M059J (cell line): Measurements from ENCODE around the gene TPK1. TPM values are rescaled to one million over a fixed set of nuclear protein-coding genes. Genes with fewer than 3 reads are reported as not detected.

ENCODE experiments used
- DNase-seq: peaks from one replicate; pipeline ENCODE4 v3.0.0-alpha.2; 2012; ENCODE audit warnings: low read depth
- total RNA-seq: library from RNA; depleted of rRNA; stranded (reverse); fragments of >200 nt; shearing (Covaris generic); gene quantifications from 2 replicates; pipeline ENCODE4 v1.2.3, GENCODE V29; 2014

Gene TPK1
- total RNA-seq, 1 experiment from 2014 or later, result 1.7 TPM

DNA sequence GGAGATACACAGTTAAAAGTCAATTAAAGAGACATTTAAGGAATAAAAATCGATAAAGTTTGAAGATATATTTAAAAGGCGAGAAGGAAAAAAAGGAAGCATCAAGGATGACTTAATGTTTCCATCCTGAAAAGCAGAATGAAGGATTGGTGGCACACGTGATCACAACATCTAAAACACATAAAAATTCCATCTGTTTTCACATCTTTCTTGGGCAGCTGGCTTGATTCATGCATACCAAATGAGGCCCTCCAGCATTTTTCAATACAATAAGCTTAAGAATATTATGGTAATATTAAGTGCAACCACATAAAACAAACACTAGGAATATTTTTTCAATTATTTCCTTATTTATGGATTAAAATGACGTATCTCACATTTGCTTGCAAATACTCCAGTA lies 112.6 kb downstream of the TPK1 start:
- DNase-seq, result no peak

GRCh38 chr7:144720710-144721109 lies 115.1 kb downstream of the TPK1 start:
- no peak for DNase-seq

DNA sequence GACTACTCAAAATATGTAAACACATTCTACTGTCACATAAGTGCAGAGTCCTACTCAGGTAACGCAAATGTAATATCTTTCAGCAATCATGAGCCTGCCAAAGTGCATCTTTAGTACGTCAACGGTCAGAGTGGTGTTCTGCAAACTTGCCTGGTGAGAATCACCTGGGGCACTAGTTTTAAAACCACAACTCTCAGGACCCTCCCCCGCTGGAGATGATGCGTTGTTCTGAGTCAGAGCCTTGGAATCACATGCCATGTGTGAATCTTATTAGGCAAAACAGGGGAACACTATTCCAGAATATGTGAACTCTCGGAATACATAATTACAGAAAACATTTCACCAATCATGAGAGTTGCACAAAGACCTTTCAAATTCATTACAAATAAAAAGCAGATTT lies 115.7 kb downstream of the TPK1 start:
- peak; percentile 56 for DNase-seq

DNA sequence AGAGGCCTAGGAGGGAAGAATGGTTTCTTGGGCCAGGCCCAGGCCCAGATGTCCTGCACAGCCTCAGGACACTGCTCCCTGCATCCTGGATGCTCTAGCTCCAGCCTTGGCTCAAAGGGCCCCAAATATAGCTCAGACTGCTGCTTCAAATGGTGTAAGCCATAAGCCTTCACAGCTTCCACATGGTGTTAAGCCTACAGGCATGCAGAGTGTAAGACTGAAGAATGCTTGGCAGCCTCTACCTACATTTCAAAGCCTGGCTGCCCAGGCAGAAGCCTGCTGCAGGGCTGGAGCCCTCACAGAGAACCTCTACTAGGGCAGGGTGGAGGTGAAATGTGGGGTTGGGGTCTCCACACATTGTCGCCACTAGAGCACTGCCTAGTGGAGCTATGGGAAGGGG lies 118.1 kb downstream of the TPK1 start:
- no peak for DNase-seq

GRCh38 chr7:144713850-144714249 lies 122.0 kb downstream of the TPK1 start:
- no peak for DNase-seq

DNA sequence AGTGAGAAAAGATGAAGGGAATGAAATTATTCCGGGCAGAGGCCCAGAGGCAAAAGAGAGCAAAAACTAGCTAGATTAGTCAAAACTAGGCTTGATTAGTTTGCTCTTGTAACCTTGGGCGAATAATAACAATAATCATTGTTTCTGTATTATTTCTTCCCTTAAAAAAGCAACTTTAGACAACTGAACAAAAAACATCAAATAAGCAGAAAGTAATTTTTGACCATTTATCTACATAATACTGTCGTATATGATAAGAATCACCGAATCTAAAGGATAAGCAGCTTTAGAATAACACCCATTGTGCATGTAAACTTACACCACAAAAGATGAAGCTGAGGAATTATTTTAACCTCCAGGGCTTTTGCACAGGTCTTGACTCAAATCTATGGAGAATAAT lies 125.1 kb downstream of the TPK1 start:
- DNase-seq, result no peak

- no peak for DNase-seq
Observed at GRCh38 chr7:144709066-144709465, 126.8 kb downstream of the TPK1 start.

GRCh38 chr7:144691240-144691639 lies 144.6 kb downstream of the TPK1 start:
- no peak for DNase-seq

GRCh38 chr7:144682581-144683280 lies 153.1 kb downstream of the TPK1 start:
- DNase-seq, result no peak

GRCh38 chr7:144676492-144676891 lies 159.4 kb downstream of the TPK1 start:
- no peak for DNase-seq

DNA sequence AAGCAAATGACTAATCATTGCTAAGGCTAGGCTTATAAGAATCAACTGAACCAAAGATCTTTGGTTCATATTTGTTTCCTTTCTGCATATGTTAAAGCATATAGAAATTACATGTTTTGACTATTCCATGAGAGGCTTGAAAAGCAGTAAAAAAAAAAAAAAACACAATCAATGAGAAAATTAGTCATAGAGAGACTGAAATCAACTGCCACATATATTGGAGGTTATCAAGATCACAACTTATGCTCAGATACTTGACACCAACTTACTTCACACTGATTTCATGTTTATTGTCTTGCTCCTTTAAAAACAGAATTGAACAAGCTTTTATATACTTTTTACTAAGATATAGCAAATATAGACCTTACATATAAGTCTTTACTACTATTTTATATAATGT lies 161.3 kb downstream of the TPK1 start:
- no peak for DNase-seq

DNA sequence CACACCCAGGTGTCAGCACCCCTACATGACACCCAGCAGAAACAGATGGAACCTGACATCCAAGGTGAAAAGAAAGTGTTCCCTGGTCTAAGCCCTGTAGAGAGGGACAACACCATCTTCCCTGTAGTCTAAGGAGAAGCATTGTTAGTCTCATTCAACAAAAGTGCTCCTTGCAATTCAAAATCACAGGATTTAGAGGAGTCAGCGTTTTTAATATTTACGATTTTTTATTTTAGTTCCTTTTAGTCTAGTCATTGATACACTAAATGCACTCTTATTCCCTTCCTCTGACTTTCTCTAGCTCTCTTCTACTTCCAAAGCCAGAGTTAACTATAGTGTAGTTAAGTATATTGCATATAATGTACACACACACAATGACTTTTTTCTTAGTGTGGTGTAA lies 163.0 kb downstream of the TPK1 start:
- DNase-seq, result no peak

DNA sequence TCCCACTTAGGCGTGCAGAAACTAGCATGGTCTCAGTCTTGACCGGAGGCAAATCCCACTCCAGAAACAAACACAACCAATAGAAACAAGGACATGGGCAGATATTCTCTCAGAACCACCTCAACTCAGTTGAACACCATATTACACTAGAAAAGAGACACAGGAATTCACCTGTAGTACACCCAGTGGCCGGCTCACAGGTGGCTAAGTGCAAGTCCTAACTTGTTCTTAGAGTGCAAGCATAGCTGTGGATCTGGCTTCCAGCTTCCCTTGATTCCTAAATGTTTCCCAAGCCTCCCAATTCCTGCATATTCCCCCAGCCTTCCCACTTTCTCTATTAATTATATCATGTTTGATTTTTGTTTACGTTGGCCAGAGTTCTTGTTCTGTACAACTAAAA lies 164.4 kb downstream of the TPK1 start:
- DNase-seq, result no peak

DNA sequence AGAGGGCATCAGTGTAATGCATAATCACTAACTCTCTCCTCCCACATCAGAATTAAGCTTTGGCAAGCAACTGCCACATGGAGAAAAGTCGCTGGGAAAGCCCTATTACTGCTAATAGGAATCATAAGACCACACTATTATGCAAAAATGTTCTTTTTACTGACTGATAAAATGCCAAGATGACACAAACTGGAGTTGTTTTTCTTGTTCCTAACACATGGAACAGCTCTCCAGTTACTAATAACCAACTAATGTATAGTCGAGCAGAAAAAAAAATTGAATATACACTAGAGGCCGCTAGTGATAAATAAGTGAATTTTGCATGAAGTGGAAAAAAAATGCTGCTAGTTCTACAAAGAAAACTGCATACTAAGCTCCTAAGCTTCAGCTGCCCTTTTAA lies 165.6 kb downstream of the TPK1 start:
- no peak for DNase-seq

- DNase-seq, result no peak
Observed at GRCh38 chr7:144668503-144668902, 167.3 kb downstream of the TPK1 start.

GRCh38 chr7:144665689-144666381 lies 170.0 kb downstream of the TPK1 start:
- no peak for DNase-seq

- no peak for DNase-seq
Observed at GRCh38 chr7:144659211-144659610, 176.6 kb downstream of the TPK1 start.

DNA sequence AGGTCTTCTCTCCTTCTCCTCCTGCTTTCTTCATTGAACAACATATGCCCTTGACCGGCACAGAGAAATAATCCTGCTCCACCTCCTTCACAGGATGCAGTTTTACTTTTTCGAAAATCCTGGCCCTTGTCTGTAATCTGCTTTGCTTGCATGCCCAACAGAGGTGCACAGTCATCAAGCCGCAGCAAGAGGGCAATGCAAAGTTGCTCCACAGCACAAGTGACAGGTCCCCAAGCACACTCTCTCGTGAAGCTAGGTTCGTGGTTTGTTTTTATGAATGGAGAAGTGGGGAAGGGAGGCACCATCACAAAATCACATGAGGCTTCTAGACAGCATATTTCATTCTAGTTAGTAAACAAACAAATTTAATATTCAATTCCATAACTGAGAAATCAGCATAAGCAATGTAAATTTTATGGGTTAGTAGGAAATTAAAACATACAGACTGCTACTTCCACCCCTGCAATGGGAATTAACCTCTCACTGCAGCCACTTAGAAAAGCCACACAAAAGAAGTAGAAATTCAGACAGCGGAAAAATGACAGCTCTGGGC lies 178.8 kb downstream of the TPK1 start:
- no peak for DNase-seq

GRCh38 chr7:144653449-144653848 lies 182.4 kb downstream of the TPK1 start:
- DNase-seq, result no peak

GRCh38 chr7:144650439-144650838 lies 185.4 kb downstream of the TPK1 start:
- DNase-seq, result no peak

- DNase-seq, result no peak
Observed at GRCh38 chr7:144649120-144649519, 186.7 kb downstream of the TPK1 start.

- no peak for DNase-seq
Observed at GRCh38 chr7:144641389-144642044, 194.3 kb downstream of the TPK1 start.

- DNase-seq, result no peak
Observed at GRCh38 chr7:144632724-144633123, 203.1 kb downstream of the TPK1 start.
